IPS-NIHi11 (cell line): ENCODE results near the gene SLC25A6.
"Not testable (repeated sequence)": the region's sequence is repeated elsewhere in the genome, so short reads cannot be mapped to it uniquely, and the experiment has no call there.

Experiments used
- DNase-seq: peaks from one replicate; pipeline ENCODE4 v3.0.0; 2012; ENCODE audit warnings: mixed read lengths, low spot score

Gene SLC25A6

GRCh38 chrX:1389993-1390285 lies 2.0 kb downstream of the SLC25A6 start:
- DNase-seq = no peak

GRCh38 chrX:1389181-1389992 lies 2.5 kb downstream of the SLC25A6 start:
- DNase-seq = no peak

GRCh38 chrX:1388651-1389050 lies 3.3 kb downstream of the SLC25A6 start:
- no peak for DNase-seq

- no peak for DNase-seq
Observed at GRCh38 chrX:1387141-1387776, 4.7 kb downstream of the SLC25A6 start.

GRCh38 chrX:1386338-1387127 lies 5.4 kb downstream of the SLC25A6 start:
- DNase-seq = no peak

GRCh38 chrX:1385253-1386223 lies 6.4 kb downstream of the SLC25A6 start:
- no peak for DNase-seq

- DNase-seq = no peak
Observed at GRCh38 chrX:1384658-1385252, 7.2 kb downstream of the SLC25A6 start.

- no peak for DNase-seq
Observed at GRCh38 chrX:1380672-1381233, 11.2 kb downstream of the SLC25A6 start.

GRCh38 chrX:1378306-1378759 lies 13.6 kb downstream of the SLC25A6 start:
- DNase-seq = no peak

- no peak for DNase-seq
Observed at GRCh38 chrX:1368385-1368698, 23.6 kb downstream of the SLC25A6 start.

GRCh38 chrX:1366363-1366762 lies 25.6 kb downstream of the SLC25A6 start:
- not testable (repeated sequence) for DNase-seq

GRCh38 chrX:1361910-1362309 lies 30.0 kb downstream of the SLC25A6 start:
- no peak for DNase-seq

- no peak for DNase-seq
Observed at GRCh38 chrX:1361275-1361674, 30.6 kb downstream of the SLC25A6 start.

GRCh38 chrX:1360171-1360570 lies 31.7 kb downstream of the SLC25A6 start:
- no peak for DNase-seq

- no peak for DNase-seq
Observed at GRCh38 chrX:1359477-1359873, 32.4 kb downstream of the SLC25A6 start.

GRCh38 chrX:1358793-1359476 lies 33.0 kb downstream of the SLC25A6 start:
- no peak for DNase-seq

GRCh38 chrX:1357993-1358392 lies 33.9 kb downstream of the SLC25A6 start:
- no peak for DNase-seq

- no peak for DNase-seq
Observed at GRCh38 chrX:1355131-1356046, 36.5 kb downstream of the SLC25A6 start.
